PC-9 (cell line): ENCODE data around the gene C5.

Experiments
- CTCF ChIP-seq: fragments of 200-600 bp; sonication (generic); conservative IDR thresholded peaks from 2 replicates; pipeline ENCODE4 v1.6.1; 2017; ENCODE audit warnings: mixed run types, antibody characterized with exemption, mild to moderate bottlenecking, moderate library complexity
- EZH2 ChIP-seq: fragments of 200-600 bp; sonication (generic); IDR thresholded peaks from 2 replicates; pipeline ENCODE4 v1.8.0; 2017; ENCODE audit warnings: antibody characterized with exemption, low read depth

- TF ChIP-seq EZH2: no peak
- no peak for TF ChIP-seq CTCF
Measured at GRCh38 chr9:120960001-120960400, 90.1 kb downstream of the C5 start.
